Stomach (tissue), 4 donors: ENCODE measurements around the gene GNG2.
A peak's percentile ranks its signal among the peaks of the same experiment; 100 is the strongest.

Experiments used
- CTCF ChIP-seq, 7 experiments: fragments of 450-650 bp in 4 of 7; fragments of 200-600 bp in 3 of 7; sonication (generic) in 3 of 7; IDR thresholded peaks; one replicate each; pipeline ENCODE4 v1.5.1; 2016 to 2019; ENCODE audit warnings: antibody characterized with exemption in 7 of 7, control low read depth in 2 of 7, mild to moderate bottlenecking in 1 of 7
- EP300 ChIP-seq: sonication (generic); formaldehyde crosslinking; IDR thresholded peaks from one replicate; pipeline ENCODE4 v1.6.1; 2017; ENCODE audit warnings: antibody characterized with exemption
- POLR2A ChIP-seq, 4 donors: fragments of 450-650 bp; IDR thresholded peaks; one replicate each; pipeline ENCODE4 v1.6.1; 2016; ENCODE audit warnings: antibody characterized with exemption in 4 of 4, control low read depth in 2 of 4, mild to moderate bottlenecking in 1 of 4, moderate library complexity in 1 of 4
- POLR2AphosphoS5 ChIP-seq, 3 donors: sonication (generic); formaldehyde crosslinking; IDR thresholded peaks; one replicate each; pipeline ENCODE4 v1.6.1; 2016; ENCODE audit warnings: antibody characterized with exemption in 3 of 3

GRCh38 chr14:52012635-52013034, 152.2 kb downstream of the GNG2 start:
- TF ChIP-seq POLR2A (IDR thresholded peaks at IDR 0.05) (no peak), CTCF (IDR thresholded peaks at IDR 0.05) (no peak), POLR2AphosphoS5 (IDR thresholded peaks at IDR 0.05) (peak in 1 of 3 donors; percentile 52), EP300 (no peak)
